ENCODE data around the gene CROCC2. TPM values are rescaled to one million over a fixed set of nuclear protein-coding genes. Genes with fewer than 3 reads are reported as not detected.

Gene CROCC2
- total and polyA plus RNA-seq, 2 of the 13 experiments (the other 11 are each of a cell fraction or from before 2014, with no cell fraction given), result not detected

DNA sequence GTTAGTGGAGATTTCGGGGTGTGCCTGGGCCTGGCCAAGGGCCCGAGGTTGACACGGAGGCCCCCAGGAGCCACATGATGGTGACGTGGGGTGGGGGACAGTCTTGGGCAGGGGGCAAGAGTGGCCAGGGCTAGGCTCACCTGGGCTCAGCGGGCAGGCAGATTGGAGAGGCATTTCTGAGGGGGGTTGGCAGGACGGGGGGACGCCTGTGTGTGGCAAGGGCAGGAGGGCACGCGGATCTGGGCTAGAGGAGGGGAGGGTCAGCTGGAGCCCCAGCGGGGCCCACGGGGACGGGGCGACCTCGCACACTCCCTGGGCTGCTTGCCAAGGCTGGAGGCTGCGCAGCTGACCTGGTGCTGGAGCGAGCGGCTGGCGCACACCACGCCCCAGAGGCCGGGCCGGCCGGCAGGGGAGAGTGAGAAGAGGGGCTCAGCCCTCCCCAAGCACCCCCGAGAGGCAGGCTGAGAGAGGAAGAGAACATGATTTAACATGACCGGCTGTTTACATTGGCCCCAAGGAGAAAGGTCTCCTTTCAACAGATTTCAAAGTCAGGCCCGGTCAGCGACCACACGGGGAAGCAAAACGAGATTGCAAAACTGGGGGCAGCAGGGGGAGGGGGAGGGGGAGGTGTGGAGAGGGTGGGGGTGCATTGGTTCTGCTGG, 54.3 kb downstream of the CROCC2 start (continued):
- TF ChIP-seq ZNF512B (CRISPR knock-in tag; IDR thresholded peaks at IDR 0.05; ENCODE audit: borderline replicate concordance), result 0 out of 2 replicates have a peak, but pooled peaks have one; percentile 63
- TF ChIP-seq, protein P1, sequence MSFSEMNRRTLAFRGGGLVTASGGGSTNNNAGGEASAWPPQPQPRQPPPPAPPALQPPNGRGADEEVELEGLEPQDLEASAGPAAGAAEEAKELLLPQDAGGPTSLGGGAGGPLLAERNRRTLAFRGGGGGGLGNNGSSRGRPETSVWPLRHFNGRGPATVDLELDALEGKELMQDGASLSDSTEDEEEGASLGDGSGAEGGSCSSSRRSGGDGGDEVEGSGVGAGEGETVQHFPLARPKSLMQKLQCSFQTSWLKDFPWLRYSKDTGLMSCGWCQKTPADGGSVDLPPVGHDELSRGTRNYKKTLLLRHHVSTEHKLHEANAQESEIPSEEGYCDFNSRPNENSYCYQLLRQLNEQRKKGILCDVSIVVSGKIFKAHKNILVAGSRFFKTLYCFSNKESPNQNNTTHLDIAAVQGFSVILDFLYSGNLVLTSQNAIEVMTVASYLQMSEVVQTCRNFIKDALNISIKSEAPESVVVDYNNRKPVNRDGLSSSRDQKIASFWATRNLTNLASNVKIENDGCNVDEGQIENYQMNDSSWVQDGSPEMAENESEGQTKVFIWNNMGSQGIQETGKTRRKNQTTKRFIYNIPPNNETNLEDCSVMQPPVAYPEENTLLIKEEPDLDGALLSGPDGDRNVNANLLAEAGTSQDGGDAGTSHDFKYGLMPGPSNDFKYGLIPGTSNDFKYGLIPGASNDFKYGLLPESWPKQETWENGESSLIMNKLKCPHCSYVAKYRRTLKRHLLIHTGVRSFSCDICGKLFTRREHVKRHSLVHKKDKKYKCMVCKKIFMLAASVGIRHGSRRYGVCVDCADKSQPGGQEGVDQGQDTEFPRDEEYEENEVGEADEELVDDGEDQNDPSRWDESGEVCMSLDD (CRISPR knock-in tag; IDR thresholded peaks at IDR 0.05; ENCODE audit: borderline replicate concordance), result peak; percentile 99
- no peak for TF ChIP-seq MLXIP (CRISPR knock-in tag; IDR thresholded peaks at IDR 0.05; ENCODE audit: borderline replicate concordance)
- no peak for TF ChIP-seq ATF7 (IDR thresholded peaks at IDR 0.05)
- TF ChIP-seq ATF7 (CRISPR knock-in tag; IDR thresholded peaks at IDR 0.05), result no peak
- TF ChIP-seq SP1 (IDR thresholded peaks at IDR 0.05), result no peak
- no peak for TF ChIP-seq SP1 (CRISPR knock-in tag; IDR thresholded peaks at IDR 0.05)
- TF ChIP-seq ZBTB25 (CRISPR knock-in tag; IDR thresholded peaks at IDR 0.05), result 0 out of 2 replicates have a peak, but pooled peaks have one; percentile 43
- TF ChIP-seq ZNF138 (CRISPR knock-in tag; IDR thresholded peaks at IDR 0.05; ENCODE audit: low read depth), result no peak
- TF ChIP-seq ZFX (CRISPR knock-in tag; IDR thresholded peaks at IDR 0.05; ENCODE audit: low read depth), result peak; percentile 82
- TF ChIP-seq ZNF737 (CRISPR knock-in tag; IDR thresholded peaks at IDR 0.05; ENCODE audit: borderline replicate concordance), result 0 out of 2 replicates have a peak, but pooled peaks have one; percentile 60
- TF ChIP-seq, protein P2, sequence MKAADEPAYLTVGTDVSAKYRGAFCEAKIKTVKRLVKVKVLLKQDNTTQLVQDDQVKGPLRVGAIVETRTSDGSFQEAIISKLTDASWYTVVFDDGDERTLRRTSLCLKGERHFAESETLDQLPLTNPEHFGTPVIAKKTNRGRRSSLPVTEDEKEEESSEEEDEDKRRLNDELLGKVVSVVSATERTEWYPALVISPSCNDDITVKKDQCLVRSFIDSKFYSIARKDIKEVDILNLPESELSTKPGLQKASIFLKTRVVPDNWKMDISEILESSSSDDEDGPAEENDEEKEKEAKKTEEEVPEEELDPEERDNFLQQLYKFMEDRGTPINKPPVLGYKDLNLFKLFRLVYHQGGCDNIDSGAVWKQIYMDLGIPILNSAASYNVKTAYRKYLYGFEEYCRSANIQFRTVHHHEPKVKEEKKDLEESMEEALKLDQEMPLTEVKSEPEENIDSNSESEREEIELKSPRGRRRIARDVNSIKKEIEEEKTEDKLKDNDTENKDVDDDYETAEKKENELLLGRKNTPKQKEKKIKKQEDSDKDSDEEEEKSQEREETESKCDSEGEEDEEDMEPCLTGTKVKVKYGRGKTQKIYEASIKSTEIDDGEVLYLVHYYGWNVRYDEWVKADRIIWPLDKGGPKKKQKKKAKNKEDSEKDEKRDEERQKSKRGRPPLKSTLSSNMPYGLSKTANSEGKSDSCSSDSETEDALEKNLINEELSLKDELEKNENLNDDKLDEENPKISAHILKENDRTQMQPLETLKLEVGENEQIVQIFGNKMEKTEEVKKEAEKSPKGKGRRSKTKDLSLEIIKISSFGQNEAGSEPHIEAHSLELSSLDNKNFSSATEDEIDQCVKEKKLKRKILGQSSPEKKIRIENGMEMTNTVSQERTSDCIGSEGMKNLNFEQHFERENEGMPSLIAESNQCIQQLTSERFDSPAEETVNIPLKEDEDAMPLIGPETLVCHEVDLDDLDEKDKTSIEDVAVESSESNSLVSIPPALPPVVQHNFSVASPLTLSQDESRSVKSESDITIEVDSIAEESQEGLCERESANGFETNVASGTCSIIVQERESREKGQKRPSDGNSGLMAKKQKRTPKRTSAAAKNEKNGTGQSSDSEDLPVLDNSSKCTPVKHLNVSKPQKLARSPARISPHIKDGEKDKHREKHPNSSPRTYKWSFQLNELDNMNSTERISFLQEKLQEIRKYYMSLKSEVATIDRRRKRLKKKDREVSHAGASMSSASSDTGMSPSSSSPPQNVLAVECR (CRISPR knock-in tag; IDR thresholded peaks at IDR 0.05; ENCODE audit: borderline replicate concordance), result peak; percentile 78; the same call in 1 of the 2 replicates
- TF ChIP-seq ZNF331 (CRISPR knock-in tag; IDR thresholded peaks at IDR 0.05), result peak; percentile 89
- 0 out of 2 replicates have a peak, but pooled peaks have one; percentile 51 for TF ChIP-seq TMF1 (CRISPR knock-in tag; IDR thresholded peaks at IDR 0.05; ENCODE audit: low read depth)

All from HepG2 (cell line).